Tibial nerve (tissue), 4 donors: ENCODE data around the gene PFDN1. TPM values are rescaled to one million over a fixed set of nuclear protein-coding genes. Genes with fewer than 3 reads are reported as not detected.

ENCODE experiments used
- DNase-seq, 2 donors: peaks; one replicate each; pipeline ENCODE4 v3.0.0-alpha.2; 2019; ENCODE audit warnings: low spot score in 2 of 2
- H3K27ac ChIP-seq, 4 donors: fragments of 200-600 bp; sonication (generic) in 3 of 4; one replicate each; pipeline ENCODE4 v1.5.1; 2017 to 2019; ENCODE audit warnings: mild to moderate bottlenecking in 1 of 4
- H3K27me3 ChIP-seq, 2 donors: fragments of 200-600 bp; sonication (generic) in 1 of 2; one replicate each; pipeline versions ENCODE4 v1.5.1 to v1.6.0; 2017 to 2019
- H3K36me3 ChIP-seq, 3 donors: fragments of 200-600 bp; sonication (generic); one replicate each; pipeline ENCODE4 v1.5.1; 2018 to 2019
- H3K4me1 ChIP-seq, 4 donors: fragments of 200-600 bp; sonication (generic) in 3 of 4; one replicate each; pipeline ENCODE4 v1.5.1; 2017 to 2019
- H3K4me3 ChIP-seq, 4 donors: fragments of 200-600 bp; sonication (generic) in 3 of 4; one replicate each; pipeline ENCODE4 v1.5.1; 2017 to 2019; ENCODE audit warnings: mild to moderate bottlenecking in 1 of 4, moderate library complexity in 1 of 4
- H3K9me3 ChIP-seq, 4 donors: fragments of 200-600 bp; sonication (generic) in 3 of 4; one replicate each; pipeline ENCODE4 v1.5.1; 2017 to 2019
- EP300 ChIP-seq, 2 donors: sonication (generic); formaldehyde crosslinking; IDR thresholded peaks; one replicate each; pipeline ENCODE4 v1.6.1; 2017; ENCODE audit warnings: antibody characterized with exemption in 2 of 2, mild to moderate bottlenecking in 1 of 2
- POLR2A ChIP-seq, 2 donors: fragments of 450-650 bp; IDR thresholded peaks; one replicate each; pipeline ENCODE4 v1.6.1; 2017; ENCODE audit warnings: antibody characterized with exemption in 2 of 2, mild to moderate bottlenecking in 2 of 2, moderate library complexity in 2 of 2
- WGBS, 2 donors: methylation state at CpG; one replicate each; pipeline ENCODE4 v1.1.5; 2018; 5-methylcytosine and 5-hydroxymethylcytosine counted together
- total RNA-seq, 4 donors: library from RNA; depleted of rRNA; stranded (reverse); fragments of >200 nt; gene quantifications; one replicate each; pipeline ENCODE4 v1.1.0, GENCODE V29; 2016
- TF ChIP-seq, protein P1 (sequence below), 5 experiments: fragments of 200-600 bp in 3 of 5; fragments of 450-650 bp in 2 of 5; sonication (generic) in 3 of 5; IDR thresholded peaks; one replicate each; pipeline ENCODE4 v1.5.1; 2016 to 2019; ENCODE audit warnings: antibody characterized with exemption in 5 of 5, mild to moderate bottlenecking in 3 of 5, moderate library complexity in 2 of 5

PFDN1 gene
- total RNA-seq, 4 donors from 2014 or later: 98.2 to 146 (median 109) TPM

DNA sequence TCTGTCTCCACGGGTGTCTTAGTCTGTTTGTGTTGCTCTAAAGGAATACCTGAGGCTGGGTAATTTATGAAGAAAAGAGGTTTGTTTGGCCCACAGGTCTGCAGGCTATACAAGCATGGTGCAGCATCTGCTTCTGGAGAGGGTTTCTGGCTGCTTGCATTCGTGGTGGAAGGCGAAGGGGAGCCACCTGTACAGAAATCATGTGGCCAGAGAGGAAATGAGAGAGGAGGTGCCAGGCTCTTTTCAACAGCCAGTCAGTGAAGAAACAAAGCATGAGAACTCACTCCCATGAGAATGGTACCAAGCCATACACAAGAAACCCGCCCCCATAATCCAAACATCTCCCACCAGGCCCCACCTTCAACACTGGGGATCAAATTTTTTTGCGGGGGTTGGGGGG is 53.4 kb downstream of the PFDN1 start:
- Histone ChIP-seq H3K4me1 (peaks cover 0 to 69% (median 40%) of the 10 kb centered on the region in 4 donors), H3K27ac (no peak overlapping the region), H3K4me3 (no peak overlapping the region), H3K9me3 (no peaks in the 10 kb centered on the region), H3K36me3 (peaks cover 0 to 22% (median 0%) of the 10 kb centered on the region in 3 donors), H3K27me3 (no peaks in the 10 kb centered on the region)
- WGBS, 2 donors: 75 to 87% methylated on average over 5 of the region's 5 CpGs
- no peak for TF ChIP-seq POLR2A (IDR thresholded peaks at IDR 0.05)
- TF ChIP-seq EP300 (IDR thresholded peaks at IDR 0.05): no peak
- TF ChIP-seq, protein P1, sequence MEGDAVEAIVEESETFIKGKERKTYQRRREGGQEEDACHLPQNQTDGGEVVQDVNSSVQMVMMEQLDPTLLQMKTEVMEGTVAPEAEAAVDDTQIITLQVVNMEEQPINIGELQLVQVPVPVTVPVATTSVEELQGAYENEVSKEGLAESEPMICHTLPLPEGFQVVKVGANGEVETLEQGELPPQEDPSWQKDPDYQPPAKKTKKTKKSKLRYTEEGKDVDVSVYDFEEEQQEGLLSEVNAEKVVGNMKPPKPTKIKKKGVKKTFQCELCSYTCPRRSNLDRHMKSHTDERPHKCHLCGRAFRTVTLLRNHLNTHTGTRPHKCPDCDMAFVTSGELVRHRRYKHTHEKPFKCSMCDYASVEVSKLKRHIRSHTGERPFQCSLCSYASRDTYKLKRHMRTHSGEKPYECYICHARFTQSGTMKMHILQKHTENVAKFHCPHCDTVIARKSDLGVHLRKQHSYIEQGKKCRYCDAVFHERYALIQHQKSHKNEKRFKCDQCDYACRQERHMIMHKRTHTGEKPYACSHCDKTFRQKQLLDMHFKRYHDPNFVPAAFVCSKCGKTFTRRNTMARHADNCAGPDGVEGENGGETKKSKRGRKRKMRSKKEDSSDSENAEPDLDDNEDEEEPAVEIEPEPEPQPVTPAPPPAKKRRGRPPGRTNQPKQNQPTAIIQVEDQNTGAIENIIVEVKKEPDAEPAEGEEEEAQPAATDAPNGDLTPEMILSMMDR (IDR thresholded peaks at IDR 0.05): no peak
- DNase-seq: no peak

DNA sequence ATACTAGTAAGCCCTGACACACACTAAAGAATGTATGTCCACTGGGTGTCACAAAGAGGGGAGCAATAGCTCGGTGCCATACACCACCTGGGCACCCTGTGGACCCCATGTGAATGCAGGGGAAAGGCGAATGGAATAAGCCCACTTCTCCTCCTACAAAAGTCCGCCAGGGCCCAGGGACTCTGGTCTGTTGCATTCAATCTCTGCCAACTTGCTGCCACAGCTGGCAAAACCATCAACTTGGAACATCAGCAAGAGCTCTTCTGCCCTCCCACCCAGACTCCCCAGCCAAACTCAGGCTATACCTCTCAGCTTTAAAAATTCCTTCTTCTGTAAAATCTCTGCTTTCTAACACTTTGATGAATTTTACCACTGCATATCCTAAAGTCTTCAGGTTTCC is 54.5 kb downstream of the PFDN1 start:
- Histone ChIP-seq H3K4me3 (no peak overlapping the region), H3K4me1 (peaks cover 0 to 62% (median 33%) of the 10 kb centered on the region in 4 donors), H3K9me3 (no peaks in the 10 kb centered on the region), H3K27ac (no peak overlapping the region), H3K27me3 (no peaks in the 10 kb centered on the region), H3K36me3 (peaks cover 0 to 24% (median 0%) of the 10 kb centered on the region in 3 donors)
- no peak for DNase-seq
- 88 to 95% methylated on average over 3 of the region's 3 CpGs for WGBS, 2 donors
- no peak for TF ChIP-seq POLR2A (IDR thresholded peaks at IDR 0.05)
- no peak for TF ChIP-seq EP300 (IDR thresholded peaks at IDR 0.05)
- TF ChIP-seq, protein P1 (IDR thresholded peaks at IDR 0.05): no peak

DNA sequence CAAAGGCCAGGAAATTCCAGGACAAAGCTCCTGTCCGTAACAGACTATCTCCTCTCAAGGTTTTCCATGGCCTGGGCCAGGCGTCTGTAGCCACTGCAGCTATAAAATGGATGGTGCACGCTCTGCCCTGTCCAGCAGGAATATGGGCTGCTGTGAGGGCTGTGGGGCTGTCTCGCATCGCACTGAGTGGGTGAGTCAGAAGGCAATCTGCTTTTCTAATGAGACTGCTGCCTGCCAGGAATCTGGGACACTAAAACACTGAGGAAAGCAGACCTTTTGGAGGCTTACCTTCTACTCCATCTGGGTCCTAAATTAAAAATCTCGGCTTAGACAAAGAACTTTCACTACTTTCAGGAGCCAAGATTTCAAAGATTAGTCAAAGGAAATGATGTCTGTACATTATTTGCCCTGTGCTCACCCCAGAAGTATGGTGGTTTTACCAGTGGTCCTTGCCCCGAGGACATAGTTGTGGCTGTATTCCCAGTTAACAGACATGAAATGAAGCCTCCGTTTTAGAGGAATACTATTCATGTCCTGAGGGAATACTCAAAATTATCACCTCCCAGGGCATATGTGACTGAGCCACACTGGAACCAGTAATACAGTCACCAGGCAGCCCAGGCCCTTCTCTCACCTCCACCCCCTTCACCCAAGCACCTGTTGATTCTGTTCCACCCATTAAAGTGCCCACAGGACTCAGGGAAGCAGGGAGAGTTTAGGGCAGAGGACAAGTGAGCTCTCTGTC is 56.4 kb downstream of the PFDN1 start:
- peak overlapping the region in 3 of 4 donors; percentile 15 to 62 (median 31) for H3K27ac ChIP-seq
- 38 to 42% methylated on average over 8 of the region's 8 CpGs for WGBS, 2 donors

GRCh38 chr5:140245926-140246325 is 57.0 kb downstream of the PFDN1 start:
- peaks cover 0 to 30% (median 0%) of the 10 kb centered on the region in 3 donors for H3K36me3 ChIP-seq
- peaks cover 0 to 58% (median 32%) of the 10 kb centered on the region in 4 donors for H3K4me1 ChIP-seq
- H3K27me3 ChIP-seq: no peaks in the 10 kb centered on the region
- no peak for DNase-seq
- no peak overlapping the region for H3K4me3 ChIP-seq
- no peaks in the 10 kb centered on the region for H3K9me3 ChIP-seq
- no peak for TF ChIP-seq POLR2A (IDR thresholded peaks at IDR 0.05)
- TF ChIP-seq, protein P1 (IDR thresholded peaks at IDR 0.05): no peak
- TF ChIP-seq EP300 (IDR thresholded peaks at IDR 0.05): no peak
- H3K27ac ChIP-seq: peak overlapping the region in 3 of 4 donors; percentile 15 to 62 (median 36)
- 90% methylated on average over 7 of the region's 7 CpGs for WGBS, 2 donors

More for the DNA sequence above, 56.4 kb downstream of the PFDN1 start:
- TF ChIP-seq POLR2A (IDR thresholded peaks at IDR 0.05) (no peak), EP300 (IDR thresholded peaks at IDR 0.05) (no peak)
- TF ChIP-seq, protein P1 (IDR thresholded peaks at IDR 0.05): no peak
- H3K4me3 ChIP-seq: no peak overlapping the region
- H3K4me1 ChIP-seq: peaks cover 0 to 58% (median 30%) of the 10 kb centered on the region in 4 donors
- no peaks in the 10 kb centered on the region for H3K27me3 ChIP-seq
- peaks cover 0 to 30% (median 0%) of the 10 kb centered on the region in 3 donors for H3K36me3 ChIP-seq
- no peaks in the 10 kb centered on the region for H3K9me3 ChIP-seq
- no peak for DNase-seq

DNA sequence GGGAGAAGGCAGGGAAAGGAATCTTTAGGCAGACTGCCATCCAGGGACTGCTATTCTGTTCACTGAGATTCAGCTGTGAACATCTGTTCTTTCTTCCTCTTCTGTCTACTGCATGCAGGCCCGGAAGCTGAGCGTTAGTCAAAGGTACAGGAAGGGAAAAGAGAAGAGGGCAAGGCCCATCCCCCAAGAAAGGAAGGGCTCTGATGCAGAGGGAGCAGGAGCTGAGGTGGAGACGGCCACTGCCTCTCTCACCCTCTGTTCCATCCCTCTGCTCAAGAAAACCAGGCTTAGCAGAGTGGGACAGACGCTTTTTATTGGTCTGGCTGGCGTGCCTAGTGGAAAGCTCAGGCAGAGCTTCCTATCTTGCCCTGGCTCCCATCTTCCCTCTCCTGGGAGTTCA is 57.6 kb downstream of the PFDN1 start:
- Histone ChIP-seq H3K4me3 (no peak overlapping the region), H3K9me3 (no peaks in the 10 kb centered on the region), H3K4me1 (peaks cover 0 to 58% (median 34%) of the 10 kb centered on the region in 4 donors), H3K36me3 (peaks cover 0 to 28% (median 0%) of the 10 kb centered on the region in 3 donors), H3K27ac (peak overlapping the region in 2 of 4 donors; percentile 36 to 62), H3K27me3 (no peaks in the 10 kb centered on the region)
- 70 to 78% methylated on average over 5 of the region's 5 CpGs for WGBS, 2 donors
- TF ChIP-seq POLR2A (IDR thresholded peaks at IDR 0.05) (no peak), EP300 (IDR thresholded peaks at IDR 0.05) (peak in 1 of 2 donors; percentile 18)
- TF ChIP-seq, protein P1 (IDR thresholded peaks at IDR 0.05): no peak
- no peak for DNase-seq
